Epithelial cell of esophagus (primary cell): ENCODE data around the gene PXMP2.

Experiments used
- DNase-seq: peaks from one replicate; pipeline ENCODE4 v3.0.0; 2010; ENCODE audit warnings: low read depth
- H3K4me3 ChIP-seq: 2 replicates; pipeline ENCODE4 v1.5.1; 2011; ENCODE audit warnings: mild to moderate bottlenecking, low read length, control low read depth
- CTCF ChIP-seq: IDR thresholded peaks from 2 replicates; pipeline ENCODE4 v1.5.1; 2011; ENCODE audit warnings: low read depth, mild to moderate bottlenecking, low read length, control low read depth, inconsistent platforms; ENCODE audit not compliant: insufficient read depth; ENCODE audit errors: missing control alignments

Gene PXMP2

GRCh38 chr12:132687211-132688164, at the start of gene PXMP2, which contains the start of gene POLE:
Gene PXMP2 (plus strand): TSS chr12:132687587. CDS start chr12:132687671, 84 bp downstream.
Gene POLE (minus strand): TSS chr12:132687342. CDS start chr12:132687315, 27 bp downstream.
- peak within 1 kb of the TSS; percentile 49 for H3K4me3 ChIP-seq
- peak; percentile 95 for DNase-seq
- no peak for TF ChIP-seq CTCF

GRCh38 chr12:132637811-132638210, 49.6 kb upstream of the PXMP2 start:
- TF ChIP-seq CTCF = no peak
- DNase-seq = no peak
- no peak overlapping the region for H3K4me3 ChIP-seq

DNA sequence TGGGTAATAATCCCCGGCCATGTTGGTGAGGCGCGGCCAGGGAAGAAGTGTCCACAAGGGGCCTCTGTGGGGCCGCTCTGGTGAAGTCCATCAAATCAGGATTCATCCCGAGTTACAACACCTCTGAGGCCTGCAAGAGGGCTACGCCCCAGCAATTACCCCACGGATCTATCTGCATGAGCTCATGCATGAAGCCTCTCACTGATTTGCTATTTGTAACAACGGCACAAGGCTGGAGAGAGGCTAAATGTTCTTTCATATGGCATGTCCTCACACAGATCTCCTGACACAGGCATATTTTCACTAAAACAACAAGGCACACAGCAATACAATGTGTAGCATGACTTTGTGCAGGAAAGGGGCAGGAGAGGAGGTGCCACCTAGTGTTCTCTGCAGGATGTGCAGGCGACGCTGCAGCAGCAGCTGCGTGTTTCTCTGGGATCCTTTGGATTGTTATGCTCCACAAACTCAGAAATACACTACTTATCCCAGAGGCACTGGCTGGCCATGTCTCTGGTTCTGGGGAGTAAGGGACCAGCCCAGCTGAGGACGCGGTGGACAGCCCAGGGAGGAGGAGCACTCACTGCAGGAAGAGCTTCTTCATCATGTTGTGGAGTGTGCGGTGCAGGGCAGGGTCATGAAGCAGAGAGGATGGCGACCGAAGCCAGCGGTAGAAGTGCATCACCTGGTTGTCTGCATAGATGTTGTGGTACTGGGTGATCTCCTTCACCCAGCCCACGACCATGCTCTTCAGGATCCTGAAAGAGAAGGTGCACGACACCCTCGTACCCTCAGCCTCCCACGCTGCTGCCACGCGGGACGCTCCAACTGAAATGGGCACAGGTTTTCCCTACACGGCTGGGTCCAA, 48.6 kb upstream of the PXMP2 start:
- peak; percentile 94 for TF ChIP-seq CTCF
- H3K4me3 ChIP-seq = no peak overlapping the region
- DNase-seq = peak; percentile 54

GRCh38 chr12:132639956-132640520, 47.3 kb upstream of the PXMP2 start:
- TF ChIP-seq CTCF = no peak
- no peak for DNase-seq
- H3K4me3 ChIP-seq = no peak overlapping the region

DNA sequence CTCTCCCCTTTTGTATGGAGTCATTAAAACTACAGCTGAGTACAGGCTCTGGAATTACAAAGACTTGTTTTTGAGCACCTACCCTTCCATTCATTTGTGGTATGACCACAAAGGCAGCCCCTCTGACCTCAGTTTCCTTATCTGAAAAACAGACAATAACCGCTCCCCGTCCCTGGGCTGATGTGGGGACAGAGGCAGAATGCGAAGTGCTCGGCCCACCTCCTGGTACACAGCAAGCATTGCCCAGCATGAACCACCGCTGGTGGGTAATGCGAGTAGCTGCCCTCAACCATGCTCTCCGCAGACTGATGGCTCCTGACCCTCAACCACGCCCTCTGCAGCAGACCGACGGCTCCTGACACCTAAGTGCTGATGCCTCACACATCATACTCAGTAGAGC, 46.5 kb upstream of the PXMP2 start:
- DNase-seq = no peak
- TF ChIP-seq CTCF = no peak
- H3K4me3 ChIP-seq = no peak overlapping the region

DNA sequence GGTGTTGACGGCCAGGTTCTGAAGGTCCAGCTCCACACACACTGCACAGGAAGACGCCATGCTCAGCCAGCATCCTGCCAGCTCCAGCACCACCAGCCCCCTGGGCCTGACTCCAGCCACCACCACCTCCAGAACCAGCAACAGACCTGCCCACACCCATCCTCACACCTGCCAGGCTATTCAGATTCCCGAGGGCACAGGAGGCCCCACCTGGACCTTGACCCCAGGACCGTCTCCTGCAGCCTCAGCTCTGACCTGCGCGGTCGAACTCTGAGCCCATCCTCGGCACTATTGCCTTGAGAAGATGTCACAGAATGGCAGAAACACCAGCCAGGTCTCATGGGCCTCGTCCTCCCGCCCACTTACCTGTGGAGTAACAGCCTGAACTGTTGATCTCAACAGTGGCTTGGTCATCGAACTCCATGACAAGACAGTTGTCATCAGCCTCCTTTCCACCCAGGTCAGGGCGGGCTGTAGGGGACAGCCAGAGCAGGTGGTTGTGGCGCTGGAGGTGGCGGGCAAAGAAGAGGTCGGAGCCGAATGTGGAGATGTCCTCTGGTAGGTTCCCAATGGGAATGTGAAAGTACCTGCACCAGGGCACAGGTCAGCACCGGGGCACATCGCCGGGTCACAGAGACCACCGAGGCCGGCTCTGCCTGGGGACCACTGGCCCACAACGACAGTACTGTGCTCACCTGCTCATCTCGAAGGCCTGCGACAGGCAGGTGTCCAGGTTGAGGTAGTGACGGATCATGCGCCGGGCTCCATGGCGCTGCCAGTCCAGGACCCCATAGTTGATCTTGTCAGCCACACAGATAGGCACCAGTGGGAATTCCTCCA, 45.4 kb upstream of the PXMP2 start:
- TF ChIP-seq CTCF = no peak
- no peak overlapping the region for H3K4me3 ChIP-seq
- no peak for DNase-seq
